CD14-positive monocyte (primary cell): ENCODE measurements around the gene SPACDR. TPM values are rescaled to one million over a fixed set of nuclear protein-coding genes. Genes with fewer than 3 reads are reported as not detected.

ENCODE experiments used
- DNase-seq, 3 donors: peaks; one replicate each; pipeline ENCODE4 v3.0.0-alpha.2; 2011 to 2022
- H2AFZ ChIP-seq: 2 replicates; pipeline ENCODE4 v1.6.0; 2012; ENCODE audit warnings: mild to moderate bottlenecking, low read depth, low read length, inconsistent platforms; ENCODE audit not compliant: insufficient read depth, poor library complexity, severe bottlenecking
- H3K27ac ChIP-seq, 2 donors: 1 replicate in 1 of 2; 2 replicates in 1 of 2; pipeline ENCODE4 v1.5.1; 2012 to 2013; ENCODE audit warnings: low read length in 2 of 2, control low read depth in 1 of 2, inconsistent platforms in 1 of 2, low read depth in 1 of 2, mild to moderate bottlenecking in 1 of 2
- H3K27me3 ChIP-seq, 2 donors: one replicate each; pipeline versions ENCODE4 v1.6.0 to v1.6.1; 2011 to 2013; ENCODE audit warnings: low read length in 2 of 2; ENCODE audit not compliant: control insufficient read depth in 2 of 2, insufficient read depth in 2 of 2
- H3K36me3 ChIP-seq, 2 donors: replicated peaks in 1 of 2; 1 replicate in 1 of 2; 2 replicates in 1 of 2; pipeline versions ENCODE4 v1.5.1 to v1.6.1; 2012 to 2013; ENCODE audit warnings: low read length in 2 of 2, control low read depth in 1 of 2, inconsistent platforms in 1 of 2, mild to moderate bottlenecking in 1 of 2; ENCODE audit not compliant: insufficient read depth in 2 of 2, control insufficient read depth in 1 of 2
- H3K4me1 ChIP-seq, 2 donors: 1 replicate in 1 of 2; 2 replicates in 1 of 2; pipeline versions ENCODE4 v1.5.1 to v1.6.1; 2012 to 2013; ENCODE audit warnings: low read length in 2 of 2, control low read depth in 1 of 2, inconsistent platforms in 1 of 2, mild to moderate bottlenecking in 1 of 2, moderate library complexity in 1 of 2; ENCODE audit not compliant: insufficient read depth in 2 of 2, control insufficient read depth in 1 of 2
- H3K4me2 ChIP-seq: replicated peaks from 2 replicates; pipeline ENCODE3; 2012; ENCODE audit warnings: low read length, moderate library complexity, mild to moderate bottlenecking; ENCODE audit not compliant: poor library complexity, severe bottlenecking; ENCODE audit errors: extremely low read depth
- H3K4me3 ChIP-seq, 3 experiments: fragments of 200-600 bp in 1 of 3; sonication (generic) in 1 of 3; replicated peaks in 1 of 3; 1 replicate in 2 of 3; 2 replicates in 1 of 3; pipeline ENCODE4 v1.5.1; 2011 to 2013; ENCODE audit warnings: low read length in 3 of 3, mild to moderate bottlenecking in 3 of 3, control low read depth in 2 of 3, low read depth in 2 of 3, inconsistent platforms in 1 of 3, moderate library complexity in 1 of 3
- H3K79me2 ChIP-seq: 2 replicates; pipeline ENCODE4 v1.6.0; 2012; ENCODE audit warnings: mild to moderate bottlenecking, control low read depth, inconsistent platforms, low read length, moderate library complexity; ENCODE audit not compliant: insufficient read depth
- H3K9ac ChIP-seq: 2 replicates; pipeline ENCODE4 v1.6.0; 2017; ENCODE audit warnings: low read length, mild to moderate bottlenecking; ENCODE audit not compliant: insufficient read depth, poor library complexity, severe bottlenecking
- H3K9me3 ChIP-seq, 2 donors: replicated peaks in 1 of 2; 1 replicate in 1 of 2; 2 replicates in 1 of 2; pipeline versions ENCODE4 v1.5.1 to v1.6.1; 2012 to 2013; ENCODE audit warnings: low read length in 2 of 2, control low read depth in 1 of 2; ENCODE audit not compliant: control insufficient read depth in 1 of 2, insufficient read depth in 1 of 2
- H4K20me1 ChIP-seq: 2 replicates; pipeline ENCODE4 v1.6.0; 2012; ENCODE audit warnings: mild to moderate bottlenecking, low read length, control low read depth, moderate library complexity; ENCODE audit not compliant: insufficient read depth
- H3K27ac Mint-ChIP-seq, 7 donors: one replicate each; pipeline ENCODE4 v1.8.0; 2020; ENCODE audit warnings: mild to moderate bottlenecking in 7 of 7, mixed read lengths in 7 of 7, moderate library complexity in 6 of 7, inconsistent platforms in 2 of 7
- H3K27me3 Mint-ChIP-seq, 3 donors: one replicate each; pipeline ENCODE4 v1.8.0; 2021 to 2022; ENCODE audit warnings: low read depth in 3 of 3, mild to moderate bottlenecking in 3 of 3, mixed read lengths in 3 of 3, moderate library complexity in 3 of 3, inconsistent platforms in 1 of 3
- H3K36me3 Mint-ChIP-seq, 2 donors: one replicate each; pipeline ENCODE4 v1.8.0; 2020; ENCODE audit warnings: mixed read lengths in 2 of 2, inconsistent platforms in 1 of 2, mild to moderate bottlenecking in 1 of 2
- H3K4me1 Mint-ChIP-seq: one replicate; pipeline ENCODE4 v1.8.0; 2020; ENCODE audit warnings: mild to moderate bottlenecking, mixed read lengths
- H3K4me3 Mint-ChIP-seq, 2 donors: one replicate each; pipeline ENCODE4 v1.8.0; 2020; ENCODE audit warnings: mild to moderate bottlenecking in 2 of 2, mixed read lengths in 2 of 2, moderate library complexity in 1 of 2
- H3K9me3 Mint-ChIP-seq, 7 donors: one replicate each; pipeline ENCODE4 v1.8.0; 2020 to 2022; ENCODE audit warnings: mixed read lengths in 7 of 7, mild to moderate bottlenecking in 6 of 7, moderate library complexity in 6 of 7, inconsistent platforms in 2 of 7
- CTCF ChIP-seq: fragments of 200-600 bp; IDR thresholded peaks from one replicate; pipeline ENCODE4 v1.8.0; 2022; ENCODE audit warnings: antibody characterized with exemption, mild to moderate bottlenecking
- WGBS: methylation state at CpG from one replicate; pipeline ENCODE4 v1.1.5; 2013; ENCODE audit warnings: missing lambda C conversion rate; ENCODE audit not compliant: insufficient coverage; 5-methylcytosine and 5-hydroxymethylcytosine counted together
- intact Hi-C, 2 donors: fragments of 100-400 bp; cut with micrococcal nuclease; formaldehyde crosslinking; loops; one replicate each; pipeline versions ENCODE4 v1.15.0 to v1.15.1; 2023
- polyA plus RNA-seq, 3 donors: library from polyadenylated mRNA; depleted of rRNA in 1 of 3; unstranded in 2 of 3; stranded (reverse) in 1 of 3; fragments of 300-500 nt in 2 of 3; fragments of >200 nt in 1 of 3; fragmentation: Illumina TruSeq in 2 of 3; gene quantifications; 1 replicate in 2 of 3; 2 replicates in 1 of 3; pipeline ENCODE4 v1.2.3, GENCODE V29; 2012 to 2021

SPACDR gene
- polyA plus RNA-seq, 3 donors = 0.40 to 2.5 TPM; not detected in 1

- Histone ChIP-seq H3K4me1 (peaks cover 53 to 61% of the 10 kb centered on the region in 2 donors), H3K4me3 (peak overlapping the region; percentile 51 to 99 (median 87)), H3K9me3 (no peaks in the 10 kb centered on the region), H3K79me2 (peaks cover 58% of the 10 kb centered on the region), H4K20me1 (peaks cover 78% of the 10 kb centered on the region), H3K27me3 (no peaks in the 10 kb centered on the region), H3K36me3 (peaks cover 19 to 45% of the 10 kb centered on the region in 2 donors), H3K27ac (peak overlapping the region; percentile 4 to 84), H2AFZ (no peak overlapping the region), H3K9ac (peak overlapping the region; percentile 89), H3K4me2 (peak overlapping the region; percentile 97)
- Mint-ChIP-seq H3K9me3 (peaks cover 0 to 2% (median 0%) of the 10 kb centered on the region in 7 donors), H3K27me3 (peaks cover 0 to 5% (median 4%) of the 10 kb centered on the region in 3 donors), H3K4me3 (peak overlapping the region; percentile 95 to 96), H3K4me1 (peaks cover 50% of the 10 kb centered on the region), H3K27ac (peak overlapping the region in 5 of 7 donors; percentile 50 to 85 (median 72)), H3K36me3 (peaks cover 25 to 52% of the 10 kb centered on the region in 2 donors)
- TF ChIP-seq CTCF = no peak
- intact Hi-C loops = loop anchor here (5.0 kb wide), 1 partner anchor 81 kb away; no protein-coding TSS in a partner anchor
- no CpG with 5 or more reads among the region's 6 CpGs for WGBS
- peak in 2 of 3 donors; percentile 18 to 27 for DNase-seq
Measured at GRCh38 chr7:100476101-100476780, 12.2 kb upstream of the SPACDR start.

- peak overlapping the region in 4 of 7 donors; percentile 14 to 85 (median 70) for H3K27ac Mint-ChIP-seq
- intact Hi-C loops = loop anchor here (5.0 kb wide), 1 partner anchor 82 kb away; no protein-coding TSS in a partner anchor
Measured at GRCh38 chr7:100475549-100475948, 11.5 kb upstream of the SPACDR start.

More at GRCh38 chr7:100475549-100475948, 11.5 kb upstream of the SPACDR start:
- H3K4me3 ChIP-seq = peak overlapping the region in 1 of 3 experiments; percentile 99
- no peaks in the 10 kb centered on the region for H3K9me3 ChIP-seq
- Mint-ChIP-seq H3K36me3 (peaks cover 25 to 56% of the 10 kb centered on the region in 2 donors), H3K27me3 (peaks cover 0 to 5% (median 2%) of the 10 kb centered on the region in 3 donors), H3K9me3 (peaks cover 0 to 2% (median 0%) of the 10 kb centered on the region in 7 donors), H3K4me1 (peaks cover 50% of the 10 kb centered on the region), H3K4me3 (peak overlapping the region; percentile 95 to 96)
- H2AFZ ChIP-seq = no peak overlapping the region
- peaks cover 53 to 61% of the 10 kb centered on the region in 2 donors for H3K4me1 ChIP-seq
- no peak for DNase-seq
- H3K9ac ChIP-seq = peak overlapping the region; percentile 89
- peak overlapping the region in 1 of 2 donors; percentile 84 for H3K27ac ChIP-seq
- H4K20me1 ChIP-seq = peaks cover 85% of the 10 kb centered on the region
- H3K27me3 ChIP-seq = no peaks in the 10 kb centered on the region
- no CpG with 5 or more reads among the region's 9 CpGs for WGBS
- peaks cover 19 to 52% of the 10 kb centered on the region in 2 donors for H3K36me3 ChIP-seq
- H3K4me2 ChIP-seq = peak overlapping the region; percentile 97
- no peak for TF ChIP-seq CTCF
- H3K79me2 ChIP-seq = peaks cover 58% of the 10 kb centered on the region
